ENCODE results near the gene SORCS3.

SORCS3 gene

GRCh38 chr10:104988686-104989085 lies 347.6 kb downstream of the SORCS3 start:
- no peak overlapping the region for H3K4me3 ChIP-seq (ENCODE audit: low read depth, low read length)

DNA sequence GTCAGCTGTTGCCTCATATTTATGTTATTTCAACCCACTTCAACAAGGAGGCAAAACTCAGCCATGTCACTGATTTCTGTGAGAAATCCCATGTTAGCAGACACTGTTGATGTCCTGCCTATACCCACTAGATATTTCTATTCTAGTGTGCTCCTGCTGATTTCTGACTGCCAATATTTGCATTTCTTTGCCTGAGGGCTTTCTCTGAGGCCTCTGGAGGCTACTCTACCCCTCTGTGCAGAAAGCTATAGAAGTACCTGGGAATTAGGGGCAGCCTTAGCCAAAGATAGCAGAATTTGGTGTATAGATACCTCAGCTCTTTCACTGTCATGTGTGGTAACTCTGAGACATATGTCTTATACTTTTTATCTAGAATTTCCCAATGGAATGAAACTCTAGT lies 348.8 kb downstream of the SORCS3 start:
- no peak overlapping the region for H3K4me3 ChIP-seq (ENCODE audit: low read depth, low read length)

- no peak overlapping the region for H3K4me3 ChIP-seq (ENCODE audit: low read depth, low read length)
Measured at GRCh38 chr10:104993085-104993484, 352.0 kb downstream of the SORCS3 start.

GRCh38 chr10:105001269-105001668 lies 360.2 kb downstream of the SORCS3 start:
- H3K4me3 ChIP-seq (ENCODE audit: low read depth, low read length), result no peak overlapping the region

DNA sequence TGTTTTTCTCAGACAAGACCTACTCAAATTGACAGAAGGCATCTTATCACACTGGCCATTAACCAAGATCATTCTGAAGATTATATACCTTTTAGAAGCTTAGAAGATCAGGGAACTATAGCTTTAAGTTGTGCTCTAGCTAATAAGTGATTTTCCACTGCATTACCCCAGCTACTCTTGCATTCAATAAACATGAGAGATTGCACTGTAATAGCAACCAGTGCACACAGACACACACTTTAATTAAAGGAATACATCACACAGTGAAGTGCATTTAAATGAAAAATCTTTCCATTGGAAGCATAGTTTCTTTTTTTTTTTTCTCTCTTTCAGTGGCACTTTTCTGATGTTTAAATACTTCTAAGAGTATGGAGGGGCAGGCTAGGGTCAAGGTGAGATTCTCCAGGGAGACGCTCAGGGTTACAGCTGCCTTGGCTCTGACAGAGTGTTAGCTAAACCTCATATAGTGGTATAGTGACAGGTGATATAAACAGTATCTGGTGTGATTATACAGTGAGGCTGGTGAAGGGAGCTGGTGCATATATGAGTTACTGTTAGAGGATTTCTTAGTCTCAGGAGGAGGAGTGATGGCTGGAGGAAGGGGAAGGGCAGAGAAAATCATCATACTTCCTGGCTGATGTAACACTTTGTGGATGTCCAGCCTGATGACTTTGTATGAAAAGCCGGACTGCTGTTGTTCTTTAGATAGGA lies 369.5 kb downstream of the SORCS3 start:
- H3K4me3 ChIP-seq (ENCODE audit: low read depth, low read length), result no peak overlapping the region

- no peak overlapping the region for H3K4me3 ChIP-seq (ENCODE audit: low read depth, low read length)
Measured at GRCh38 chr10:105017116-105017515, 376.0 kb downstream of the SORCS3 start.

DNA sequence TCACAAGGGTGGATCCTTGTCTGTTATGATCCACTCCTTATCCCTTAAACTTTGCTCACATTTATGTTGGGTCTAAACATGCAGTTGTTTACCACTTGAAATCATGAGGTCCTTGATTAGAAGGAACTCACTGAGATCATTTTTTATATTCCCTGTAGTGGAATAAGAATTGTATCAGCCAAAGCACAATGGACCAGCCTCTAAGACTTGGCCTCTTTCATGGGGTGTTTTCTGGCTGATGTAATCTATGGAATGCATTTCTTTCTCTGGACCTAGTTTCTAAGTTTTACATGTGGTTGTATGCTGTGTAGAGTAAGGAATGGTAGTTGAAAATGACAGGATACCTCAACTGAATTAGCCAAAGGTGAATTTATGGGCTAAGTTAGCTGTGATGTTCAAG lies 376.6 kb downstream of the SORCS3 start:
- no peak overlapping the region for H3K4me3 ChIP-seq (ENCODE audit: low read depth, low read length)

GRCh38 chr10:105023211-105024111 lies 382.4 kb downstream of the SORCS3 start:
- H3K4me3 ChIP-seq (ENCODE audit: low read depth, low read length), result no peak overlapping the region

DNA sequence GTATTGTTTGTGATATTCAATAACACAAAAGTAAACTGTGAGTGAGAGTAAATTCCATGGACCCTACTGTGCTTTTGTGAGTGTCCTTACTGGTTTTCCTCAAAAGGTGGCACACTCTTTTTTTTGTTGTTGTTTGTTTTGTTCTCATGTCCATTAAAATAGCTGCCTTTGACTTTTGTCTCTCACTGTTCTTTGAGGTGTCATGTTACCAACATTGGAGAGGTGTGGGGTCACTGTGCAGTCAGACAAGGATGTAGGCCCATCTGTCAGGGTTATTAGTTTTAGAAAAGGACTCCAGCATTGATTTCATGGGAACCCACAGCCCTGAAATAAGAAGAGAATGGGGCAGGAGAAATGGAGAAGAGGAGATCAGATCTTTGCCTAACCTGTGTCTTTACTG lies 383.1 kb downstream of the SORCS3 start:
- H3K4me3 ChIP-seq (ENCODE audit: low read depth, low read length), result no peak overlapping the region

GRCh38 chr10:105025092-105025491 lies 384.0 kb downstream of the SORCS3 start:
- no peak overlapping the region for H3K4me3 ChIP-seq (ENCODE audit: low read depth, low read length)

GRCh38 chr10:105026566-105026965 lies 385.5 kb downstream of the SORCS3 start:
- H3K4me3 ChIP-seq (ENCODE audit: low read depth, low read length), result no peak overlapping the region

DNA sequence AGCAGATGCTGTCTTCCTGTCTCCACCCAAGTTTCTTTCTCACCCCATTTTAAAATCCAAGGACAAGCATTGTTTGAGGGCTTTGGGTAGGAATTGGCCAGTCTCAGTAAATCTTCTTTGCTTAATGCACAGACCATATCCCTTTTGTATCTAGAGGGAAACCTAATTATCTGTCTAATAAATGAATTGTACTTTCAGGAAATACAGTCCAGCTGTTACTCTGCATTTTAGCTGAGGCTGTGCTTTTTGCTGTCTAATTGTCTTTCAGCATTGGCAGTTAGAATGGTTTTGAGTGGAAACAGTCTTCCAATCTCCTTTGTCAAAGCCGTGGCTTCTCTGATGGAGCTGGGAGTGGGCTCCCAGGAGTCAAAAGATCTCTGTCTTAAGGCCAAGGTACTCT lies 388.2 kb downstream of the SORCS3 start:
- H3K4me3 ChIP-seq (ENCODE audit: low read depth, low read length), result no peak overlapping the region

- no peak overlapping the region for H3K4me3 ChIP-seq (ENCODE audit: low read depth, low read length)
Measured at GRCh38 chr10:105037022-105037421, 395.9 kb downstream of the SORCS3 start.

DNA sequence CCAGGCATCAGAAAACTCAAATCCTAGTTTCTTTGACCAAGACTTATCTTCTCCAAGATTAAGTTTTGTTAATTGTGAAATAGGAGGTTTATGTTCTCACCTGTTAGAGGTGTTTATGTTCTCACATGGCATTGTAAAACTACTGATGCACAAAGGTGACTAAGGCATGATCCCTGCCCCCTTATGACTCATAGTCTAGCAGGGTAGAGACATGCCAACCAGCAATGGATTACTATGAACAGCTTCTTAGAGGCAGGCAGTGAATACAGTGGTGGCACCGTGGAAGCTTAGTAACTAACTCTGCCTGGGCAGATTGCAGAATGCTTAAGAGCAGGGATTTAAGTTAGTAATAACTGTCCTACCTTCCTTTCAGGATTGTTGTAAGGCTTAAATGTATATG lies 400.9 kb downstream of the SORCS3 start:
- H3K4me3 ChIP-seq (ENCODE audit: low read depth, low read length), result no peak overlapping the region

DNA sequence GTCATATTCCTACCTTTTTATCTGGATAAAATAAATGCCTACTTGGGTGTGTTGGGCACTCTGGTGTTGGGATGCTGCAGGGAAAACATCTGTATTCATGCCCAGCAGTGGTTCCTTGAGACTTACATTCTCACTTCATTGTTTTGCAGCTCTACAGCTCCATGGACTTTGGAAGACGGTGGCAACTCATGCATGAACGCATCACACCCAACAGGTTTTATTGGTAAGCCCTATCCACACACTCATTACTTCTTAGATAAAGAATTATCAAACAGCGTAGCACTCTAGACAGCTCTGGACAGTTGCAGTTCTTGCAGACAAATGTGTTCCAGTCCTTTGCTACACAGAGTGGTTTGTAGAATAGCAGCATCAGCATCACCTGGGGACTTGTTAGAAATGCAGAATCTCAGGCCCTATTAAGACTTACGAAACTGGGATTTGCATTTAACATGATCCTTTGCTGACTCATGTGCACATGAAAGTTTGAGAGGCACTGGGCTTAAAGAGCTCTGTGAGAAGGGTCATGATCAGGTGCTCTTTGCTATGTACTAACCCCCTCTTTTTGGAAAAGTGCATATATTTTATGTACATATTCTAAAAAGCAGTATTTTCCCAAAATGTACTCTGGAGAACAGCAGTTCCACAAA lies 401.9 kb downstream of the SORCS3 start:
- no peak overlapping the region for H3K4me3 ChIP-seq (ENCODE audit: low read depth, low read length)

GRCh38 chr10:105044902-105045301 lies 403.8 kb downstream of the SORCS3 start:
- no peak overlapping the region for H3K4me3 ChIP-seq (ENCODE audit: low read depth, low read length)

DNA sequence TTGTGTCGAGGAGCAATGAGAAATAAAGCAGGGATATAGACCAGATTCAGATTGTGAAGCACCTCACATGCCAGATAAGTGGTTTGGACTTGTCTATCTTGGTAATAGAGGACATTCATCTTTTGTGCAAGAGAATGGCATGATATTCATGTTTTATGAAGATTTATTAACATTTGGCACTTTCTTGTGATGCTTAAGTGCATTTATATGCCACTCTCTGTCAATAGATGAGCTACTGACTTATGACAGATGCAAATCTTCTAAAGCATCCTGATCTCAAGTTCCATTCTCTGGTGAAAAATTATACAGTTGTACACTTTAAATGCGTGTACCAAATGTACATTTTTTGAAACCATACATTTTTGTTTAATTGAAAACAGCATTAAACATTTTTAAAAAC lies 415.3 kb downstream of the SORCS3 start:
- H3K4me3 ChIP-seq (ENCODE audit: low read depth, low read length), result no peak overlapping the region

- H3K4me3 ChIP-seq (ENCODE audit: low read depth, low read length), result no peak overlapping the region
Measured at GRCh38 chr10:105062951-105063350, 421.9 kb downstream of the SORCS3 start.

DNA sequence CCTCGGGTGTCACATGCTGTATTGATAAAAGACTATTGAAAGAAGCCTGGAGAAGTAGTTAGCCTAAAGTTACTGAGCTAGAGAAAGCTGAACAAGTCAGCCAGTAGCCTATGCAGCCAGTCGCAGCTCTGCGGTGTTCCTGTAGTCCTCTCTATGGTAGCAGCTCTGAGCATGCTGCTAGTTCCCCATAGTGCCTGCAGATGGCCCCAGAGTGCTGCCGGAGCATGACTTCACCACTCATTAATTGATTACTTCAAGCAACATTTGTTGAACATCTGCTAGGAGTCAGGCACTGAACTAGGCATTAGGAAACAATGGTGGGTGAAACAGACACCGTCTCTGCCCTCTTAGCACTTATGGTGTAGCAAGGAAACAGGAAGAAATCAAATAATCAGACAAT lies 422.7 kb downstream of the SORCS3 start:
- H3K4me3 ChIP-seq (ENCODE audit: low read depth, low read length), result no peak overlapping the region

- no peak overlapping the region for H3K4me3 ChIP-seq (ENCODE audit: low read depth, low read length)
Measured at GRCh38 chr10:105068497-105068896, 427.4 kb downstream of the SORCS3 start.

DNA sequence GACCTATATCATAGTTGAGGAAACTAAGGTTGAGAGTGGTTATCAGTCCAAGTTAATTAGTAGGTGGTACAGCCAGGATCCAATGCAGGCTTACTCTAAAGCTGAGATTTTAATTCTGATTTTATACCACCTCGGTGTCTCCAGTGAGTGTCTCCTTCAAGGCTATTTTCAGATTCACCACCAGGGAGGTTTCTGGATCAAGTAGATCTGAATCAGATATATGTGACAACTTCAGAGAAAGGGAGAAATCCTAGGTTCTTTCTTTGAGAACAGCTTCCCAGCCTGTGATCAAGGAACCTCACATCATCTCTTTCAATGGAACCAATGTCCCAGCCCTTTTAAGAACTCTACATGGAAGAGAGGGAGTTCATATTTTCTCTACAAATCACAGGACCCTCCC lies 429.2 kb downstream of the SORCS3 start:
- no peak overlapping the region for H3K4me3 ChIP-seq (ENCODE audit: low read depth, low read length)

DNA sequence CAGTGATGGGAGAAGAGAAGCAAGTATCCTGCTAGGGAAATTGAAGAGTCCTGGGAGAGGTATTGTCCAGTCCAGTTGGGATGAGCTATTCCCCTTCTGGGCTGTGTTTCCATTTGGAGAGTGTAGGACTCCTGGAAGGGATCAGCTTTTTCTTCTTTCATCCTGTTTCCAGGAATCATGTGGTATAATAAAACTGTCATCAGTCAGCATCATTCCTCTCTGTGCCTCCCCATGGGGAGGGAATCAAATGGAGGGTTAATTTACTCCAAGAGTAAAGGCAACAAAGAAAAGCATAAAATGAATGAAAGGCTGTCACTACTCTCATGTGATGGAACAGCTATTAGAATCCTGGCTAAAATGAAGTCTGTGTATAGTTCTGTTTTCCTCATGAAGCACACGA lies 429.9 kb downstream of the SORCS3 start:
- H3K4me3 ChIP-seq (ENCODE audit: low read depth, low read length), result no peak overlapping the region
